ENCODE data around the gene DHFR2. TPM values are rescaled to one million over a fixed set of nuclear protein-coding genes. Genes with fewer than 3 reads are reported as not detected.

DHFR2 gene
- total and polyA plus RNA-seq, 2 donors (not counting 3 experiments of a cell fraction or from before 2014, with no cell fraction given): 0.65 to 2.2 TPM

DNA sequence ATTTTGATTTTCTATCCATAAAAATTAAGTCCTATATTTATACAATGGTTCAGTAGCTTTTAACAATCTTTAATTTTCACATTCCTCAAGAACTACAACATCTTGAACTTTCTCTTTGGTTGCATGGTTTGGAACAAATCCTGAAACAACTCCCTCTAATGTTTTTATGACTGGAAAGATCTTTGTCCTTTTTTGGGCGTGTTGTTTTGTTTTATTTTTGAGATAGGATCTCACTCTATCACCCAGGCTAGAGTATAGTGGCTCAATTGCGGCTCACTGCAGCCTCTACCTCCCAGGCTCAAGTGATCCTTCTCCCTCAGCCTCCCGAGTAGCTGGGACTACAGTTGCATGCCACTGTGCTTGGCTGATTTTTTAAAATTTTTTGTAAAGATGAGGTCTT is 38.3 kb downstream of the DHFR2 start:
- no peak overlapping the region for H2AFZ ChIP-seq (ENCODE audit: low read depth, low read length)
- intact Hi-C loops (cut with micrococcal nuclease) (no loop called here), dilution Hi-C loops (cut with MboI; ENCODE audit: extremely low pct_ligation_motif_present, low sequenced_read_pairs) (no loop called here)
- H3K4me2 ChIP-seq (ENCODE audit: insufficient read depth, low read length): no peak overlapping the region
- DNase-seq (ENCODE audit: low read depth, low spot score): no peak
- no peak overlapping the region for H3K9ac ChIP-seq (replicated peaks; ENCODE audit: extremely low read depth, insufficient read depth, low read length)
- no peaks in the 10 kb centered on the region for H3K9me1 ChIP-seq (replicated peaks; ENCODE audit: control insufficient read depth, extremely low read depth, insufficient read depth, low read length)
- BruUV-seq (replicated peaks): no TSS peak
- H3K27me3 ChIP-seq (ENCODE audit: control insufficient read depth in 2 of 2, insufficient read depth in 2 of 2, low read length in 2 of 2): no peaks in the 10 kb centered on the region
- CTCF ChIA-PET: interaction anchor here (0.8 to 2.2 kb wide), 3 partner anchors 10 to 22 kb away, joined by 3 to 8 read pairs (median 4); no protein-coding TSS in a partner anchor
- no peak overlapping the region for H3K4me3 ChIP-seq (replicated peaks in 1 of 3; ENCODE audit: insufficient read depth in 1 of 3, low read depth in 1 of 3, low read length in 3 of 3)
- H4K20me1 ChIP-seq (replicated peaks; ENCODE audit: control insufficient read depth, extremely low read depth, insufficient read depth, low read length): no peaks in the 10 kb centered on the region
- TF ChIP-seq, protein P1, sequence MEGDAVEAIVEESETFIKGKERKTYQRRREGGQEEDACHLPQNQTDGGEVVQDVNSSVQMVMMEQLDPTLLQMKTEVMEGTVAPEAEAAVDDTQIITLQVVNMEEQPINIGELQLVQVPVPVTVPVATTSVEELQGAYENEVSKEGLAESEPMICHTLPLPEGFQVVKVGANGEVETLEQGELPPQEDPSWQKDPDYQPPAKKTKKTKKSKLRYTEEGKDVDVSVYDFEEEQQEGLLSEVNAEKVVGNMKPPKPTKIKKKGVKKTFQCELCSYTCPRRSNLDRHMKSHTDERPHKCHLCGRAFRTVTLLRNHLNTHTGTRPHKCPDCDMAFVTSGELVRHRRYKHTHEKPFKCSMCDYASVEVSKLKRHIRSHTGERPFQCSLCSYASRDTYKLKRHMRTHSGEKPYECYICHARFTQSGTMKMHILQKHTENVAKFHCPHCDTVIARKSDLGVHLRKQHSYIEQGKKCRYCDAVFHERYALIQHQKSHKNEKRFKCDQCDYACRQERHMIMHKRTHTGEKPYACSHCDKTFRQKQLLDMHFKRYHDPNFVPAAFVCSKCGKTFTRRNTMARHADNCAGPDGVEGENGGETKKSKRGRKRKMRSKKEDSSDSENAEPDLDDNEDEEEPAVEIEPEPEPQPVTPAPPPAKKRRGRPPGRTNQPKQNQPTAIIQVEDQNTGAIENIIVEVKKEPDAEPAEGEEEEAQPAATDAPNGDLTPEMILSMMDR (IDR thresholded peaks at IDR 0.05; ENCODE audit: extremely low read depth in 1 of 2, insufficient read depth in 1 of 2, low read depth in 1 of 2, low read length in 2 of 2): no peak
- TF ChIP-seq GATA2 (IDR thresholded peaks at IDR 0.05; ENCODE audit: insufficient read depth, insufficient read length, low read depth, low read length): no peak
- no peak for TF ChIP-seq POLR2A (IDR thresholded peaks at IDR 0.05; ENCODE audit: low read depth, low read length)
- TF ChIP-seq EZH2 (IDR thresholded peaks at IDR 0.05; ENCODE audit: borderline replicate concordance, low read depth, low read length, severe bottlenecking): no peak
- no peak for TF ChIP-seq MYC (IDR thresholded peaks at IDR 0.05; ENCODE audit: low read depth, low read length)
- TF ChIP-seq POLR2AphosphoS5 (IDR thresholded peaks at IDR 0.05; ENCODE audit: insufficient read depth, low read depth, low read length): no peak
- TF ChIP-seq, protein P2, sequence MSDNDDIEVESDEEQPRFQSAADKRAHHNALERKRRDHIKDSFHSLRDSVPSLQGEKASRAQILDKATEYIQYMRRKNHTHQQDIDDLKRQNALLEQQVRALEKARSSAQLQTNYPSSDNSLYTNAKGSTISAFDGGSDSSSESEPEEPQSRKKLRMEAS (IDR thresholded peaks at IDR 0.05; ENCODE audit: insufficient read depth, insufficient read length): no peak
- TF ChIP-seq FOS (IDR thresholded peaks at IDR 0.05; ENCODE audit: borderline replicate concordance, insufficient read depth, low read length): no peak
- no peak for TF ChIP-seq JUN (IDR thresholded peaks at IDR 0.05; ENCODE audit: borderline replicate concordance, insufficient read depth, insufficient read length, low read depth)
- POLR2A ChIA-PET: no interaction called here
- H3K4me1 ChIP-seq (ENCODE audit: control insufficient read depth, extremely low read depth, insufficient read depth, low read length): no peaks in the 10 kb centered on the region
- H3K9me3 ChIP-seq (replicated peaks; ENCODE audit: control insufficient read depth, insufficient read depth, low read length): no peaks in the 10 kb centered on the region
- no peaks in the 10 kb centered on the region for H3K36me3 ChIP-seq (ENCODE audit: control insufficient read depth in 2 of 2, extremely low read depth in 1 of 2, insufficient read depth in 2 of 2, low read length in 2 of 2)
- no peak for FAIRE-seq
- H3K79me2 ChIP-seq (ENCODE audit: control insufficient read depth, insufficient read depth, low read length): no peaks in the 10 kb centered on the region
- H3K27ac ChIP-seq (ENCODE audit: insufficient read depth, low read depth, low read length): no peak overlapping the region
